22Rv1 (cell line): ENCODE results near the gene FKBP9.

Source experiments
- ZFX ChIP-seq: fragments of 450-650 bp; IDR thresholded peaks from 2 replicates; pipeline ENCODE4 v1.6.1; 2017; ENCODE audit warnings: antibody characterized with exemption, borderline replicate concordance
- TF ChIP-seq, protein P1 (sequence below): fragments of 450-650 bp; IDR thresholded peaks from 2 replicates; pipeline ENCODE4 v1.5.1; 2017; ENCODE audit warnings: mild to moderate bottlenecking

DNA sequence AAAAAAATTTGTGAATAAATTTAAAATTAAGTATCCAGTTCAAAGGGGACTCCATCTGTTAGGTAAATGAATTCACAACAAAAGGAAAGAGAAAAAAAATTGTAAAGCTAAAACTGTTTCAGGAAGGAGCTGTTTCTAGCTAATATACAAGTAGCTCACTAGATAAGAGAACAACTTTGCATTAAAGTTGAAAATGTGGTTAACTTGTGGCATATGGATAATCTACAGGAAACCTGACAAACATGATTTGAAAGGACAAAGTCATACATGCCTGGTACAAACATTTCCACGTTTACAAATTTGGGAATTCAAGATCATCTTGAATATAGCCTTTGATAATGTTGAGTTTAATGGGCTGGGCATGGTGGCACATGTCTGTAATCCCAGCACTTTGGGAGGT is 96.5 kb downstream of the FKBP9 start:
- TF ChIP-seq, protein P1, sequence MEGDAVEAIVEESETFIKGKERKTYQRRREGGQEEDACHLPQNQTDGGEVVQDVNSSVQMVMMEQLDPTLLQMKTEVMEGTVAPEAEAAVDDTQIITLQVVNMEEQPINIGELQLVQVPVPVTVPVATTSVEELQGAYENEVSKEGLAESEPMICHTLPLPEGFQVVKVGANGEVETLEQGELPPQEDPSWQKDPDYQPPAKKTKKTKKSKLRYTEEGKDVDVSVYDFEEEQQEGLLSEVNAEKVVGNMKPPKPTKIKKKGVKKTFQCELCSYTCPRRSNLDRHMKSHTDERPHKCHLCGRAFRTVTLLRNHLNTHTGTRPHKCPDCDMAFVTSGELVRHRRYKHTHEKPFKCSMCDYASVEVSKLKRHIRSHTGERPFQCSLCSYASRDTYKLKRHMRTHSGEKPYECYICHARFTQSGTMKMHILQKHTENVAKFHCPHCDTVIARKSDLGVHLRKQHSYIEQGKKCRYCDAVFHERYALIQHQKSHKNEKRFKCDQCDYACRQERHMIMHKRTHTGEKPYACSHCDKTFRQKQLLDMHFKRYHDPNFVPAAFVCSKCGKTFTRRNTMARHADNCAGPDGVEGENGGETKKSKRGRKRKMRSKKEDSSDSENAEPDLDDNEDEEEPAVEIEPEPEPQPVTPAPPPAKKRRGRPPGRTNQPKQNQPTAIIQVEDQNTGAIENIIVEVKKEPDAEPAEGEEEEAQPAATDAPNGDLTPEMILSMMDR = no peak
- TF ChIP-seq ZFX = no peak
